ENCODE results near the gene PXMP2. TPM values are rescaled to one million over a fixed set of nuclear protein-coding genes. Genes with fewer than 3 reads are reported as not detected.

The PXMP2 gene
- total RNA-seq, 1 donor from 2014 or later: 18.6 TPM

- TF ChIP-seq CTCF (IDR thresholded peaks at IDR 0.05; ENCODE audit: unreplicated experiment): no peak
- DNase-seq (ENCODE audit: low spot score): no peak
- peaks cover 13% of the 10 kb centered on the region for H3K27me3 Mint-ChIP-seq (ENCODE audit: unreplicated experiment)
- H3K4me1 Mint-ChIP-seq (ENCODE audit: unreplicated experiment): peaks cover 71% of the 10 kb centered on the region
- H3K27ac Mint-ChIP-seq (ENCODE audit: unreplicated experiment): peak overlapping the region; percentile 95
- H3K4me3 Mint-ChIP-seq (ENCODE audit: unreplicated experiment): peak overlapping the region; percentile 71
- no peaks in the 10 kb centered on the region for H3K9me3 Mint-ChIP-seq (ENCODE audit: unreplicated experiment)
- H3K36me3 Mint-ChIP-seq (ENCODE audit: low read depth, unreplicated experiment): peaks cover 54% of the 10 kb centered on the region
These were observed 27.3 kb upstream of the PXMP2 start for GRCh38 chr12:132660052-132660451.

GRCh38 chr12:132660996-132661395 lies 26.4 kb upstream of the PXMP2 start:
- H3K4me1 Mint-ChIP-seq (ENCODE audit: unreplicated experiment): peaks cover 78% of the 10 kb centered on the region
- H3K27ac Mint-ChIP-seq (ENCODE audit: unreplicated experiment): peak overlapping the region; percentile 95
- H3K4me3 Mint-ChIP-seq (ENCODE audit: unreplicated experiment): peak overlapping the region; percentile 75
- H3K27me3 Mint-ChIP-seq (ENCODE audit: unreplicated experiment): peaks cover 13% of the 10 kb centered on the region
- no peak for TF ChIP-seq CTCF (IDR thresholded peaks at IDR 0.05; ENCODE audit: unreplicated experiment)
- no peaks in the 10 kb centered on the region for H3K9me3 Mint-ChIP-seq (ENCODE audit: unreplicated experiment)
- H3K36me3 Mint-ChIP-seq (ENCODE audit: low read depth, unreplicated experiment): peaks cover 63% of the 10 kb centered on the region
- DNase-seq (ENCODE audit: low spot score): no peak

GRCh38 chr12:132661972-132662371 lies 25.4 kb upstream of the PXMP2 start:
- no peak for DNase-seq (ENCODE audit: low spot score)
- no peak for TF ChIP-seq CTCF (IDR thresholded peaks at IDR 0.05; ENCODE audit: unreplicated experiment)
- Mint-ChIP-seq H3K4me1 (ENCODE audit: unreplicated experiment) (peaks cover 78% of the 10 kb centered on the region), H3K27me3 (ENCODE audit: unreplicated experiment) (peaks cover 13% of the 10 kb centered on the region), H3K4me3 (ENCODE audit: unreplicated experiment) (peak overlapping the region; percentile 65), H3K36me3 (ENCODE audit: low read depth, unreplicated experiment) (peaks cover 66% of the 10 kb centered on the region), H3K27ac (ENCODE audit: unreplicated experiment) (peak overlapping the region; percentile 39), H3K9me3 (ENCODE audit: unreplicated experiment) (no peaks in the 10 kb centered on the region)

GRCh38 chr12:132662901-132663755 lies 24.3 kb upstream of the PXMP2 start:
- no peak for TF ChIP-seq CTCF (IDR thresholded peaks at IDR 0.05; ENCODE audit: unreplicated experiment)
- no peaks in the 10 kb centered on the region for H3K9me3 Mint-ChIP-seq (ENCODE audit: unreplicated experiment)
- H3K4me3 Mint-ChIP-seq (ENCODE audit: unreplicated experiment): peak overlapping the region; percentile 69
- H3K36me3 Mint-ChIP-seq (ENCODE audit: low read depth, unreplicated experiment): peaks cover 60% of the 10 kb centered on the region
- H3K27me3 Mint-ChIP-seq (ENCODE audit: unreplicated experiment): peaks cover 13% of the 10 kb centered on the region
- H3K4me1 Mint-ChIP-seq (ENCODE audit: unreplicated experiment): peaks cover 72% of the 10 kb centered on the region
- H3K27ac Mint-ChIP-seq (ENCODE audit: unreplicated experiment): peak overlapping the region; percentile 61
- DNase-seq (ENCODE audit: low spot score): no peak
